ENCODE results near the gene DCLK1.

DCLK1 gene

GRCh38 chr13:36148446-36148845 lies 17.3 kb upstream of the DCLK1 start:
- Histone ChIP-seq H3K4me1 (ENCODE audit: insufficient read depth, low read length, poor library complexity, severe bottlenecking) (no peaks in the 10 kb centered on the region), H3F3A (ENCODE audit: low read depth) (no peaks in the 10 kb centered on the region), H3K9me2 (replicated peaks; ENCODE audit: low read depth, low read length) (no peaks in the 10 kb centered on the region), H3K79me2 (ENCODE audit: insufficient read depth, low read length) (no peaks in the 10 kb centered on the region), H3K9me3 (ENCODE audit: insufficient read depth, low read depth, low read length) (no peaks in the 10 kb centered on the region), H3K4me2 (ENCODE audit: low read depth, low read length, poor library complexity, severe bottlenecking) (no peak overlapping the region), H3K27me3 (ENCODE audit: insufficient read depth, low read length, poor library complexity, severe bottlenecking) (no peaks in the 10 kb centered on the region), H2AFZ (ENCODE audit: low read length) (no peak overlapping the region), H3K36me3 (ENCODE audit: insufficient read depth, low read length) (no peaks in the 10 kb centered on the region), H4K20me1 (ENCODE audit: insufficient read depth, low read length, poor library complexity, severe bottlenecking) (no peaks in the 10 kb centered on the region), H3K4me3 (ENCODE audit: low read length, poor library complexity, severe bottlenecking) (no peak overlapping the region), H3K9ac (ENCODE audit: low read depth, low read length, poor library complexity, severe bottlenecking) (no peak overlapping the region)
- TF ChIP-seq EZH2phosphoT487 (IDR thresholded peaks at IDR 0.05; ENCODE audit: borderline replicate concordance): no peak
- no peak for TF ChIP-seq CTCF (conservative IDR thresholded peaks at IDR 0.05; ENCODE audit: low read length)

- no peak overlapping the region for H3K9ac ChIP-seq (ENCODE audit: low read depth, low read length, poor library complexity, severe bottlenecking)
- H3K79me2 ChIP-seq (ENCODE audit: insufficient read depth, low read length): no peaks in the 10 kb centered on the region
- no peaks in the 10 kb centered on the region for H3K9me3 ChIP-seq (ENCODE audit: insufficient read depth, low read depth, low read length)
- no peak overlapping the region for H3K4me2 ChIP-seq (ENCODE audit: low read depth, low read length, poor library complexity, severe bottlenecking)
- no peaks in the 10 kb centered on the region for H3F3A ChIP-seq (ENCODE audit: low read depth)
- H3K36me3 ChIP-seq (ENCODE audit: insufficient read depth, low read length): no peaks in the 10 kb centered on the region
- no peaks in the 10 kb centered on the region for H3K9me2 ChIP-seq (replicated peaks; ENCODE audit: low read depth, low read length)
- no peaks in the 10 kb centered on the region for H4K20me1 ChIP-seq (ENCODE audit: insufficient read depth, low read length, poor library complexity, severe bottlenecking)
- TF ChIP-seq EZH2phosphoT487 (IDR thresholded peaks at IDR 0.05; ENCODE audit: borderline replicate concordance) (no peak), CTCF (conservative IDR thresholded peaks at IDR 0.05; ENCODE audit: low read length) (no peak)
- no peak overlapping the region for H3K4me3 ChIP-seq (ENCODE audit: low read length, poor library complexity, severe bottlenecking)
- no peaks in the 10 kb centered on the region for H3K4me1 ChIP-seq (ENCODE audit: insufficient read depth, low read length, poor library complexity, severe bottlenecking)
- no peak overlapping the region for H2AFZ ChIP-seq (ENCODE audit: low read length)
- H3K27me3 ChIP-seq (ENCODE audit: insufficient read depth, low read length, poor library complexity, severe bottlenecking): no peaks in the 10 kb centered on the region
These were observed 16.1 kb upstream of the DCLK1 start for GRCh38 chr13:36147330-36147729.

GRCh38 chr13:36146511-36147269 lies 15.5 kb upstream of the DCLK1 start:
- Histone ChIP-seq H3K27me3 (ENCODE audit: insufficient read depth, low read length, poor library complexity, severe bottlenecking) (no peaks in the 10 kb centered on the region), H3K9me2 (replicated peaks; ENCODE audit: low read depth, low read length) (no peaks in the 10 kb centered on the region), H3F3A (ENCODE audit: low read depth) (no peaks in the 10 kb centered on the region), H3K9me3 (ENCODE audit: insufficient read depth, low read depth, low read length) (no peaks in the 10 kb centered on the region), H3K4me3 (ENCODE audit: low read length, poor library complexity, severe bottlenecking) (no peak overlapping the region), H3K79me2 (ENCODE audit: insufficient read depth, low read length) (no peaks in the 10 kb centered on the region), H4K20me1 (ENCODE audit: insufficient read depth, low read length, poor library complexity, severe bottlenecking) (no peaks in the 10 kb centered on the region), H3K4me2 (ENCODE audit: low read depth, low read length, poor library complexity, severe bottlenecking) (no peak overlapping the region), H3K36me3 (ENCODE audit: insufficient read depth, low read length) (no peaks in the 10 kb centered on the region), H3K4me1 (ENCODE audit: insufficient read depth, low read length, poor library complexity, severe bottlenecking) (no peaks in the 10 kb centered on the region), H3K9ac (ENCODE audit: low read depth, low read length, poor library complexity, severe bottlenecking) (no peak overlapping the region), H2AFZ (ENCODE audit: low read length) (no peak overlapping the region)
- TF ChIP-seq EZH2phosphoT487 (IDR thresholded peaks at IDR 0.05; ENCODE audit: borderline replicate concordance) (no peak), CTCF (conservative IDR thresholded peaks at IDR 0.05; ENCODE audit: low read length) (no peak)

All from Loucy (cell line).